Measurements from ENCODE around the gene TIMM10B.

DNA sequence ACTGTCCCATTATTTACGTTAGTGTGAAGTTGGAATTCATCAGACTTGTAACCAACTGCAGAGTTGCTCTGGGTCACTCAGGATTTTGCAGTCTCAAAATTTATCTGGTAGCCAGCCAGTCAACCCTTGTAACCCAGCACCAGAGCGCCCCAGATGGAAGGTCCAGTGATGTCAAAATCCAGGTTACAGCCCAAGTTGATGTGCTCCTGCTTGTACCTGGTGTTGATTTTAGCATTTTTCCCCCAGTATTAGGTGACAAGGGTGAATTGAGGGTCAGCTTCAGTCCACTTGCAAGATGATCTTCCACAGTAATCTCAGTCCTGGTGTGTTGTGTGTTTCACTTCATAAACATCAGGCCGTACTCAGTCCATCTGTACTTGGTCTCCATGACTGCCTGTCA lies 7.5 kb downstream of the TIMM10B start:
- TF ChIP-seq, protein P1, sequence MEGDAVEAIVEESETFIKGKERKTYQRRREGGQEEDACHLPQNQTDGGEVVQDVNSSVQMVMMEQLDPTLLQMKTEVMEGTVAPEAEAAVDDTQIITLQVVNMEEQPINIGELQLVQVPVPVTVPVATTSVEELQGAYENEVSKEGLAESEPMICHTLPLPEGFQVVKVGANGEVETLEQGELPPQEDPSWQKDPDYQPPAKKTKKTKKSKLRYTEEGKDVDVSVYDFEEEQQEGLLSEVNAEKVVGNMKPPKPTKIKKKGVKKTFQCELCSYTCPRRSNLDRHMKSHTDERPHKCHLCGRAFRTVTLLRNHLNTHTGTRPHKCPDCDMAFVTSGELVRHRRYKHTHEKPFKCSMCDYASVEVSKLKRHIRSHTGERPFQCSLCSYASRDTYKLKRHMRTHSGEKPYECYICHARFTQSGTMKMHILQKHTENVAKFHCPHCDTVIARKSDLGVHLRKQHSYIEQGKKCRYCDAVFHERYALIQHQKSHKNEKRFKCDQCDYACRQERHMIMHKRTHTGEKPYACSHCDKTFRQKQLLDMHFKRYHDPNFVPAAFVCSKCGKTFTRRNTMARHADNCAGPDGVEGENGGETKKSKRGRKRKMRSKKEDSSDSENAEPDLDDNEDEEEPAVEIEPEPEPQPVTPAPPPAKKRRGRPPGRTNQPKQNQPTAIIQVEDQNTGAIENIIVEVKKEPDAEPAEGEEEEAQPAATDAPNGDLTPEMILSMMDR (IDR thresholded peaks at IDR 0.05), result no peak
- TF ChIP-seq POLR2A (IDR thresholded peaks at IDR 0.05), result no peak

All from testis (tissue), 2 donors.